Natural killer cell (primary cell): ENCODE results near the gene RNF182. TPM values are rescaled to one million over a fixed set of nuclear protein-coding genes. Genes with fewer than 3 reads are reported as not detected.

Experiments used
- ATAC-seq, 3 donors: fragments of 150-1000 bp in 2 of 3; fragments of 200-7000 bp in 1 of 3; cut with Tn5 transposase; 1 replicate in 1 of 3; 2 replicates in 2 of 3; pipeline ENCODE4 v1.10.0; 2021; ENCODE audit warnings: mild to moderate bottlenecking in 2 of 3, moderate library complexity in 2 of 3
- DNase-seq, 2 donors: peaks; one replicate each; pipeline versions ENCODE4 v3.0.0 to v3.0.0-alpha.2; 2013 to 2021; ENCODE audit warnings: mixed read lengths in 1 of 2
- H3K27ac ChIP-seq: one replicate; pipeline ENCODE4 v1.5.1; 2013; ENCODE audit warnings: mild to moderate bottlenecking, low read length
- H3K27me3 ChIP-seq: one replicate; pipeline ENCODE4 v1.6.1; 2013; ENCODE audit warnings: low read length; ENCODE audit not compliant: control insufficient read depth, insufficient read depth
- H3K36me3 ChIP-seq: one replicate; pipeline ENCODE4 v1.6.1; 2013; ENCODE audit warnings: low read length; ENCODE audit not compliant: control insufficient read depth, insufficient read depth
- H3K4me1 ChIP-seq: one replicate; pipeline ENCODE4 v1.6.1; 2013; ENCODE audit warnings: low read length; ENCODE audit not compliant: control insufficient read depth, insufficient read depth
- H3K4me3 ChIP-seq: one replicate; pipeline ENCODE4 v1.5.1; 2013; ENCODE audit warnings: low read length
- H3K9me3 ChIP-seq: one replicate; pipeline ENCODE4 v1.6.1; 2013; ENCODE audit warnings: low read length; ENCODE audit not compliant: control insufficient read depth, insufficient read depth
- H3K27ac Mint-ChIP-seq, 2 donors: one replicate each; pipeline ENCODE4 v1.8.0; 2022; ENCODE audit warnings: mild to moderate bottlenecking in 2 of 2, mixed read lengths in 2 of 2, moderate library complexity in 1 of 2
- H3K27me3 Mint-ChIP-seq, 2 donors: one replicate each; pipeline ENCODE4 v1.8.0; 2022; ENCODE audit warnings: low read depth in 2 of 2, mixed read lengths in 2 of 2
- H3K36me3 Mint-ChIP-seq: one replicate; pipeline ENCODE4 v1.8.0; 2022; ENCODE audit warnings: mixed read lengths
- H3K4me1 Mint-ChIP-seq, 2 donors: one replicate each; pipeline ENCODE4 v1.8.0; 2022; ENCODE audit warnings: mixed read lengths in 2 of 2
- H3K4me3 Mint-ChIP-seq: one replicate; pipeline ENCODE4 v1.8.0; 2022; ENCODE audit warnings: mild to moderate bottlenecking, moderate library complexity, mixed read lengths
- H3K9me3 Mint-ChIP-seq, 2 donors: one replicate each; pipeline ENCODE4 v1.8.0; 2022; ENCODE audit warnings: mixed read lengths in 2 of 2
- WGBS: methylation state at CpG from one replicate; pipeline ENCODE4 v1.1.7; 2013; ENCODE audit warnings: missing lambda C conversion rate; ENCODE audit not compliant: insufficient coverage; 5-methylcytosine and 5-hydroxymethylcytosine counted together
- intact Hi-C: fragments of 100-400 bp; cut with micrococcal nuclease; formaldehyde crosslinking; loops from one replicate; pipeline ENCODE4 v1.14.2; 2022
- total RNA-seq, 4 donors: library from RNA; stranded (reverse); fragments of 120-200 nt in 1 of 4; gene quantifications; one replicate each; pipeline versions ENCODE4 v1.2.3 to v1.2.4, GENCODE V29; 2013 to 2022
- TF ChIP-seq, protein P1 (sequence below): fragments of 200-600 bp; IDR thresholded peaks from one replicate; pipeline ENCODE4 v1.8.0; 2022; ENCODE audit warnings: antibody characterized with exemption

Gene RNF182
- total RNA-seq, 3 donors from 2014 or later (not counting 1 experiment from before 2014, with no cell fraction given): not detected

DNA sequence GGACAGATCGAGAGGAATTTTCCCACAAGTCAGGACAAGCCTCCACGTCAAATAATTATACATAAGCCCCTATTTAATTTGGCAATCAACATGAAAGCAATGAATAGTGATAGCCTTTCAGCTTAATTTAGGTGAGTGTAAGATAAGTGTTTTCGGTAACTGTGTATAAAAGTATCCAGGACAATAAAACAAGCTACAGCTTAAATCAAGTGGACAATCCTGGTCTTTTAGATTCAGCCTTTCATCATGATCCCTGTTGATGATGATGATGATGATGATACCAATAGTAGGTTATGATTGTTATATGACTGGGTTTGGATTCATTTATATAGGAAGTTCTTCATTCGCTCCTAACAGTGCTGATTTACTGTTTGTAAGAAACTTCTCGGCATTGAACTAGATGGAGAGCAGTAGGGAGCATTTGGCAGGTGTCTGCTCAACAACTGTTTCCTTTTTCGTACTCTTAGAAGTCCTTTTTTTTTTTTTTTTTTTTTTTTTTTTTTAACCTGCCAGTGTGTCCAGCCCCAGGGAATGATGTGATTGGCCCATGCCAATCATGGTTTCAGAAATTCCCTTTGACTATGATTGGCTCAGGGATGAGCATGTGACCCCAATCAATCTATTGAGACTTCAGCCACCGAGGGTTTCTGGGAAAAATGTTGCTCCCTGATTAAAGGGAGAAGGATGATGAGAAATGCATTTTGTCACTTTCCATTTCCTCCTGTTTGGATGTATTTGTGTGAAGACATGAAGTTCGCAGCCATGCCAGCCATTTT is 11.3 kb upstream of the RNF182 start:
- 88% methylated on average over 5 of the region's 8 CpGs for WGBS

DNA sequence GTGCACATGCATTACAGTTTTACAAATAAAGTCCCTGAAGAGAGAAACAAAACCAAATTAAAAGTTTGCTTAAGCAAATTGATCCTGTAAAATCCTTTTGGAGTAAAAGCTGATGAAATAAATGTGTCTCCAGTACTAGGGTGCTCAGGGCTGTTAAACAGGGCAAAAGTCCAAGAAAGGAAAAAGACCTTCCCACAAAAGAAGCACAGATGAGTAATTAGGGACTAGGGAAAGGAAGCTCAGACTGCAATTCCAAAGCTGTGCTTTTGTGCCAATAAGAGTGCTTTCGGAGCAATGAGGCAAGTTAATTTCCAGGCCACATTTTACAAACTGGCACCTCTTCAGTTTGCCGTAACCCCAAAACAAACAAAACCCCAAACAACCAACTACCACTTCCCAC is 10.4 kb upstream of the RNF182 start:
- Histone ChIP-seq H3K27me3 (peaks cover 4% of the 10 kb centered on the region), H3K4me1 (no peaks in the 10 kb centered on the region), H3K36me3 (no peaks in the 10 kb centered on the region), H3K27ac (no peak overlapping the region), H3K9me3 (no peaks in the 10 kb centered on the region), H3K4me3 (no peak overlapping the region)
- WGBS: 81% methylated on average over 2 of the region's 2 CpGs
- Mint-ChIP-seq H3K27me3 (peaks cover 26 to 47% of the 10 kb centered on the region in 2 donors), H3K9me3 (no peaks in the 10 kb centered on the region), H3K4me1 (no peaks in the 10 kb centered on the region), H3K4me3 (no peak overlapping the region), H3K27ac (no peak overlapping the region), H3K36me3 (no peaks in the 10 kb centered on the region)
- TF ChIP-seq, protein P1, sequence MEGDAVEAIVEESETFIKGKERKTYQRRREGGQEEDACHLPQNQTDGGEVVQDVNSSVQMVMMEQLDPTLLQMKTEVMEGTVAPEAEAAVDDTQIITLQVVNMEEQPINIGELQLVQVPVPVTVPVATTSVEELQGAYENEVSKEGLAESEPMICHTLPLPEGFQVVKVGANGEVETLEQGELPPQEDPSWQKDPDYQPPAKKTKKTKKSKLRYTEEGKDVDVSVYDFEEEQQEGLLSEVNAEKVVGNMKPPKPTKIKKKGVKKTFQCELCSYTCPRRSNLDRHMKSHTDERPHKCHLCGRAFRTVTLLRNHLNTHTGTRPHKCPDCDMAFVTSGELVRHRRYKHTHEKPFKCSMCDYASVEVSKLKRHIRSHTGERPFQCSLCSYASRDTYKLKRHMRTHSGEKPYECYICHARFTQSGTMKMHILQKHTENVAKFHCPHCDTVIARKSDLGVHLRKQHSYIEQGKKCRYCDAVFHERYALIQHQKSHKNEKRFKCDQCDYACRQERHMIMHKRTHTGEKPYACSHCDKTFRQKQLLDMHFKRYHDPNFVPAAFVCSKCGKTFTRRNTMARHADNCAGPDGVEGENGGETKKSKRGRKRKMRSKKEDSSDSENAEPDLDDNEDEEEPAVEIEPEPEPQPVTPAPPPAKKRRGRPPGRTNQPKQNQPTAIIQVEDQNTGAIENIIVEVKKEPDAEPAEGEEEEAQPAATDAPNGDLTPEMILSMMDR: no peak
- no peak for ATAC-seq
- DNase-seq: no peak
- intact Hi-C loops: no loop called here

More for the DNA sequence above, 11.3 kb upstream of the RNF182 start:
- Mint-ChIP-seq H3K36me3 (no peaks in the 10 kb centered on the region), H3K4me3 (no peak overlapping the region), H3K27me3 (peaks cover 23 to 51% of the 10 kb centered on the region in 2 donors), H3K9me3 (no peaks in the 10 kb centered on the region), H3K27ac (no peak overlapping the region), H3K4me1 (peaks cover 0 to 5% of the 10 kb centered on the region in 2 donors)
- Histone ChIP-seq H3K27ac (no peak overlapping the region), H3K36me3 (no peaks in the 10 kb centered on the region), H3K4me3 (no peak overlapping the region), H3K9me3 (no peaks in the 10 kb centered on the region), H3K4me1 (no peaks in the 10 kb centered on the region), H3K27me3 (peaks cover 4% of the 10 kb centered on the region)
- DNase-seq (no peak), ATAC-seq (no peak)
- TF ChIP-seq, protein P1: no peak
- intact Hi-C loops: no loop called here

DNA sequence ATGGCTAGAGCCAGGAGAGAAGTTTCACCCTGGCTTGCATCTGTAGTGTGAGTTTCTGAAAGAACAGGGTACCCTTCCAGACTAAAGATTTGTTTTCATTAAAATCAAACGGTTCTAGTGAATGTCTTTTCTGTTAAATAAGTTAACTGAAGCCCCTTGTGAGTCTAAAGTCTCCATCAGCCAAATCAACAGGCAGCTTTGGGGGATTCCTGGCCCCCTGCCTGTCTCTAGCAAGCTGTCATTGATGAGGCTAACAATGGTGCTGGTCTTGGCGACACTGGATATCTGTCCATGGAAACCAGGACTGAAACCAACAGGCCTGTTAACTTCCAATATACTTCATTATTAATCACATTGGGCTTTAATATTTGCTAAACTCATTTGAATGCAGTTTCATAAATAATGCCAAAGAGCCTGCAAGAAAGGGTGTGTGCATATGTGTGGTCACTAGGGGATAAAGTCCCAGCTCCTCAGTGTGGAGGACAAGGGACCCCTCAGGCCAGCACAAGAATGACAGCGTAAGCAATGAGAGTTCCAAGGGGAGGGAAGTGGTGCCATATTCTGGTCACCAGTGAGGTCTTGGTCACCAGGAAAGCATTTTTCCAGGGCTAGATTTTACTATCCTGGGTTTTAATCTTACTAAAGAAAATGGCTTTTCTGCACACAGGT is 9.1 kb upstream of the RNF182 start:
- Histone ChIP-seq H3K27ac (no peak overlapping the region), H3K36me3 (no peaks in the 10 kb centered on the region), H3K27me3 (peaks cover 7% of the 10 kb centered on the region), H3K4me3 (no peak overlapping the region), H3K9me3 (no peaks in the 10 kb centered on the region), H3K4me1 (no peaks in the 10 kb centered on the region)
- DNase-seq (no peak), ATAC-seq (no peak)
- Mint-ChIP-seq H3K27ac (no peak overlapping the region), H3K4me3 (no peak overlapping the region), H3K9me3 (no peaks in the 10 kb centered on the region), H3K27me3 (peaks cover 33 to 58% of the 10 kb centered on the region in 2 donors), H3K4me1 (no peaks in the 10 kb centered on the region), H3K36me3 (no peaks in the 10 kb centered on the region)
- intact Hi-C loops: no loop called here
- TF ChIP-seq, protein P1: no peak
- WGBS: 97% methylated on average over 3 of the region's 3 CpGs
